Fibroblast of peridontal ligament (primary cell): ENCODE results near the gene PSMA7.
"Not testable (repeated sequence)": the region's sequence is repeated elsewhere in the genome, so short reads cannot be mapped to it uniquely, and the experiment has no call there.

ENCODE experiments used
- DNase-seq: peaks from one replicate; pipeline ENCODE4 v3.0.0-alpha.2; 2010; ENCODE audit errors: extremely low read depth

PSMA7 gene

GRCh38 chr20:62119591-62120364 lies 23.4 kb downstream of the PSMA7 start:
- no peak for DNase-seq

GRCh38 chr20:62119115-62119514 lies 24.1 kb downstream of the PSMA7 start:
- DNase-seq, result no peak

- DNase-seq, result no peak
These were observed 24.8 kb downstream of the PSMA7 start for GRCh38 chr20:62118113-62119043.

- no peak for DNase-seq
These were observed 25.5 kb downstream of the PSMA7 start for GRCh38 chr20:62117658-62118057.

GRCh38 chr20:62117362-62117646 lies 25.9 kb downstream of the PSMA7 start:
- DNase-seq, result no peak

GRCh38 chr20:62116558-62117361 lies 26.4 kb downstream of the PSMA7 start:
- no peak for DNase-seq

- not testable (repeated sequence) for DNase-seq
These were observed 27.3 kb downstream of the PSMA7 start for GRCh38 chr20:62115800-62116407.

- no peak for DNase-seq
These were observed 28.3 kb downstream of the PSMA7 start for GRCh38 chr20:62114894-62115293.

- DNase-seq, result no peak
These were observed 30.8 kb downstream of the PSMA7 start for GRCh38 chr20:62112368-62112767.

GRCh38 chr20:62111148-62111547 lies 32.0 kb downstream of the PSMA7 start:
- no peak for DNase-seq

GRCh38 chr20:62105592-62105991 lies 37.6 kb downstream of the PSMA7 start:
- DNase-seq, result no peak

- DNase-seq, result no peak
These were observed 38.3 kb downstream of the PSMA7 start for GRCh38 chr20:62104791-62105345.

- DNase-seq, result no peak
These were observed 38.9 kb downstream of the PSMA7 start for GRCh38 chr20:62104234-62104789.

- no peak for DNase-seq
These were observed 39.5 kb downstream of the PSMA7 start for GRCh38 chr20:62103508-62104233.

GRCh38 chr20:62101078-62101477 lies 42.1 kb downstream of the PSMA7 start:
- no peak for DNase-seq

- no peak for DNase-seq
These were observed 45.2 kb downstream of the PSMA7 start for GRCh38 chr20:62097881-62098407.

GRCh38 chr20:62096421-62097380 lies 46.5 kb downstream of the PSMA7 start:
- DNase-seq, result no peak

- no peak for DNase-seq
These were observed 53.8 kb downstream of the PSMA7 start for GRCh38 chr20:62089393-62089792.
